K562 (cell line): ENCODE measurements around the gene COQ4. TPM values are rescaled to one million over a fixed set of nuclear protein-coding genes. Genes with fewer than 3 reads are reported as not detected.

Experiments
- ARID3B ChIP-seq: fragments of 250-450 bp; sonication (Bioruptor Pico); IDR thresholded peaks from 2 replicates; pipeline ENCODE4 v1.4.0; 2020; ENCODE audit warnings: borderline replicate concordance
- CHD1 ChIP-seq: fragments of 200-600 bp; sonication (generic); IDR thresholded peaks from one replicate; pipeline ENCODE4 v1.6.1; 2012; ENCODE audit warnings: mild to moderate bottlenecking, moderate library complexity, low read length, inconsistent platforms
- CXXC5 ChIP-seq: fragments of 250-450 bp; sonication (Bioruptor Pico); IDR thresholded peaks from 2 replicates; pipeline ENCODE4 v1.8.0; 2022; ENCODE audit warnings: inconsistent platforms, mild to moderate bottlenecking, moderate library complexity
- GABPB1 ChIP-seq: sonication (generic); formaldehyde crosslinking; IDR thresholded peaks from 2 replicates; pipeline ENCODE4 v1.8.0; 2022; ENCODE audit warnings: mild to moderate bottlenecking, missing genetic modification reagents
- GTF3C2 ChIP-seq: IDR thresholded peaks from 3 replicates; pipeline ENCODE4 v1.6.1; 2011; ENCODE audit warnings: borderline replicate concordance, mild to moderate bottlenecking, moderate library complexity; ENCODE audit not compliant: insufficient read length; ENCODE audit errors: extremely low read depth
- HDAC2 ChIP-seq: fragments of 450-650 bp; IDR thresholded peaks from 2 replicates; pipeline ENCODE4 v1.6.1; 2016; ENCODE audit warnings: mild to moderate bottlenecking
- HES1 ChIP-seq: fragments of 450-650 bp; IDR thresholded peaks from 2 replicates; pipeline ENCODE4 v1.6.1; 2016; ENCODE audit warnings: low read depth, mild to moderate bottlenecking, moderate library complexity
- KAT8 ChIP-seq: fragments of 450-650 bp; IDR thresholded peaks from 2 replicates; pipeline ENCODE4 v1.6.1; 2016; ENCODE audit warnings: low read depth, mild to moderate bottlenecking
- KHSRP ChIP-seq: fragments of 450-650 bp; IDR thresholded peaks from 2 replicates; pipeline ENCODE4 v1.6.1; 2017
- MAZ ChIP-seq, 2 experiments: fragments of 450-650 bp in 1 of 2; sonication (generic) in 1 of 2; formaldehyde crosslinking; IDR thresholded peaks in 1 of 2; conservative IDR thresholded peaks in 1 of 2; 2 replicates each; pipeline versions ENCODE4 v1.4.0 to v1.5.0; 2020; ENCODE audit warnings: mild to moderate bottlenecking in 1 of 2, missing genetic modification reagents in 1 of 2
- PHF20 ChIP-seq: fragments of 450-650 bp; IDR thresholded peaks from 2 replicates; pipeline ENCODE4 v1.6.1; 2018; ENCODE audit not compliant: partially characterized antibody
- POLR2A ChIP-seq: fragments of 450-650 bp; conservative IDR thresholded peaks from 2 replicates; pipeline ENCODE4 v1.6.1; 2016
- RNF2 ChIP-seq: sonication (generic); IDR thresholded peaks from 2 replicates; pipeline ENCODE4 v1.6.1; 2016
- TAF7 ChIP-seq: fragments of 450-650 bp; IDR thresholded peaks from 2 replicates; pipeline ENCODE4 v1.6.1; 2016; ENCODE audit warnings: missing genetic modification characterization, missing compliant biosample characterization
- ZBED1 ChIP-seq: IDR thresholded peaks from 2 replicates; pipeline ENCODE4 v1.6.1; 2014
- ZC3H11A ChIP-seq: IDR thresholded peaks from 2 replicates; pipeline ENCODE4 v1.6.1; 2012; ENCODE audit warnings: low read depth, low read length, improper control_type of control experiment
- ZNF592 ChIP-seq: fragments of 450-650 bp; IDR thresholded peaks from 2 replicates; pipeline ENCODE4 v1.6.1; 2017; ENCODE audit warnings: antibody characterized with exemption, mild to moderate bottlenecking
- polyA plus RNA-seq, 8 experiments: library from polyadenylated mRNA; depleted of rRNA in 4 of 8; stranded (reverse) in 5 of 8; unstranded in 3 of 8; fragments of >200 nt; fragmentation: Nextera tagmentation in 2 of 8; fragmentation: Illumina TruSeq in 1 of 8; extraction: Ambion mirVana in 2 of 8; extraction: Trizol in 1 of 8; gene quantifications; 2 replicates each; pipeline versions ENCODE4 v1.2.1 to v1.2.3, GENCODE V29; 2011 to 2014; ENCODE audit warnings: inconsistent platforms in 1 of 8, missing spikeins in 1 of 8
- total RNA-seq, 7 experiments: library from RNA; depleted of rRNA in 6 of 7; stranded (reverse); fragments of >200 nt in 6 of 7; fragmentation: Illumina TruSeq in 2 of 7; extraction: Trizol in 2 of 7; gene quantifications; 2 replicates each; pipeline versions ENCODE4 v1.2.1 to v1.2.3, GENCODE V29; 2011 to 2021; ENCODE audit warnings: low replicate concordance in 1 of 7

Gene COQ4
- total and polyA plus RNA-seq, 9 of the 15 experiments (the other 6 are each of a cell fraction or from before 2014, with no cell fraction given): 9.1 to 135 (median 67.2) TPM

- TF ChIP-seq RNF2 (no peak), PHF20 (peak; percentile 99), TAF7 (peak; percentile 21; the same call in 1 of the 2 replicates), CXXC5 (CRISPR knock-in tag) (peak; percentile 56; the same call in 1 of the 2 replicates), GABPB1 (CRISPR knock-in tag) (peak; percentile 89), ZC3H11A (no peak), HES1 (no peak), GTF3C2 (no peak), POLR2A (peak; percentile 81), KHSRP (no peak), CHD1 (peak; percentile 7), HDAC2 (peak; percentile 65; the same call in 1 of the 2 replicates), ZBED1 (no peak), KAT8 (0 out of 2 replicates have a peak, but pooled peaks have one; percentile 56), ZNF592 (no peak), ARID3B (CRISPR knock-in tag) (no peak), MAZ (CRISPR knock-in tag; conservative IDR thresholded peaks at IDR 0.05 in 1 of 2, IDR thresholded peaks at IDR 0.05 in 1 of 2) (peak; percentile 59 to 72; a peak in 3 of 4 replicates)
These were observed 48.4 kb downstream of the COQ4 start, which contains the start of gene URM1 (continued) for GRCh38 chr9:128370752-128371629.
